ENCODE measurements around the gene MRPL39. TPM values are rescaled to one million over a fixed set of nuclear protein-coding genes. Genes with fewer than 3 reads are reported as not detected.

The MRPL39 gene
- total RNA-seq: 32.2 and 62.9 TPM in 2 replicates

DNA sequence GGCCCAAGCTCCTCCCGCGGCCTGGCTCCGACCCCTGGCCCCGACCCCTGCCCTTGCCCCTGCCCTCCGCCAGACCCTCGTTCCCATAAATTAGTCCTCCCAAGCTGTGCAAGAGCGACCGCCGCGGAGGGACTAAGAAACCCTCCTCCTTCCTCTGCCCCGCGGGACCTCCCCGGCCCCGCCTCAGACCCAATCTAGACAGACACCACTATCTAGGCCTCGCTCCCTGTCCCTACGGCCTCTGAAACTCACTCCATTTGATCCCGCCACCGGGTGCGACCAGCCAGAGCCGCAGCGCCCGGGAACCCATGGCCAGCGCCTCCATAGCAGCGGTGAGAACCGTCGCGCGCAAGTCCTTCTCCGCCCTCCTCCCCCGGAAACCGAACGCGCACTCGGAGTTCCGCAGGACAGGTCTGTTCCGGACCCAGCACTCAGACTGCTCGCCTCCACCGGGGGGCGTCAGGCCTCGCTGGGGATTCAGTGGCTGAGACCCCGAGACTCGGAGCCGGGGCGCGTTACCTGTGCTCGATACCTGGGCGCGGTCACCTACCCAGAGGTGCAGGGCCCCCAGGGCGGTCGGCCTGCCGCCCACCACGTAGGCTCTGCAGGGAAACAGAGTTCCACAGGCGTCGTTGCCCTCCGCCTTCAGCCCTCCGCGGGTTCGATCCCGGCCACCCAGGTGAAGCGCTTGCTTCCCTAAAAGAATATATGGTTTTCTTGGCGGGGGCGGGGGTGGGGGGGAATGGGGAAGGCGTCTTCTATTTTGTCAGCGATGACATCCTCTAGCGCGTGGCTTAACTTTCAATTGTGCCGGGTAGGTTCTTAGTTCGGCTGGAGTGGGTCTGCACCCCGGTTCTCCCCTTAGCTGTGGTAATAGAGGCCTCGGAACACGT is at the start of gene MRPL39:
Gene MRPL39 (minus strand): TSS at position 331 of the 893 bp plus-strand sequence. CDS start 6 bp downstream, at position 325.

DNA sequence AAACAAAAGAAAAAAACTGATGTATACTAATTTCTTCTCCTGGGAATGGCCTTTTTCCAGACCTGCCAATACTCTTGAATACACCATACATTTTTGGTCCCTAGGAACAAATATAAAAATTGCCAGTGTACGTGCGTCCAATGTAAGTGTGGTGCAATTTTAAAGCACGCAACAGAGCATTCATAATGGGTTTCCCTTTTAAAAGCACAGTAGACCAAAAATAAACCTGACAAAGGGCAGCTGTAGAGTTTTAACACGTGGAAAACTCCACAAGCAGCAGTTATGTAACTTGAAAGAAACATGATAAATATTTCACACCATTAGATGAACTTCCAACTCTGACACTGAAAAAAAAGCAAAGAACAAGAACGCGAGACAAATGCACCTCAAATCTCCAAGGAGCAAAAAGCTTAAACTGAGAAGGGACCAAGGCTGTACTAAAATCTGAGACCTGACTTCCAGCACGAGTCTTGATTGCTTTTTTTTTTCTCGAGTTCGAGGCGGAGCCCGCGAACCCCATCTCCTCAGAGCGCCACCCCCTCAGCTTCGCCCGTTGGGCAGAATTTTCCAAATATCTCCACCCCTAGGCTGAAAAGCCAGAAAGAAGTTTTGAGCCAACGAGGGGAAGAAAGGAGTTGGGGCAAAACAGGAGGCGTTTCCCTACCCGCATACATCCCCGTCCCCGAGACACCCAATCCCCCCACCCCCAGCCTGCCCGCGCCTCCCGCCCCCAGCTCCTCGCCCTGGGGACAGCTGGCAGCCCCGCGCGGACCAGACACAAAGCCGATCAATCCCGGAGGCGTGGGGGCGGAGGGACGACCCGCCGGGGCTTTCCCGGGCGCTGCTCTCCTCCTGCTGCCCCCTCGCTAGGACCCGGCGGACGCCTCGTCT is 31.6 kb upstream of the MRPL39 start, which contains the start of gene JAM2:
Gene JAM2 (plus strand): TSS at position 599 of the 891 bp plus-strand sequence. CDS start 564 bp downstream, outside the sequence.

Other genes with a start within 250 kb of the MRPL39 start
- not detected in 2 replicates for gene JAM2, start 31.8 kb upstream of the MRPL39 start, total RNA-seq
- 27.7 and 51.4 TPM in 2 replicates for gene ATP5PF, start 127.4 kb upstream of the MRPL39 start, total RNA-seq
- 14.9 and 17.7 TPM in 2 replicates for gene GABPA, start 127.5 kb upstream of the MRPL39 start, total RNA-seq

Measured in tracheal epithelial cell (primary cell).